Hepatocyte (in vitro differentiated cells): ENCODE measurements around the gene CCDC78.

Experiments used
- EZH2 ChIP-seq: fragments of 200-600 bp; sonication (generic); IDR thresholded peaks from 2 replicates; pipeline ENCODE4 v1.6.1; 2016; ENCODE audit warnings: antibody characterized with exemption, mild to moderate bottlenecking, borderline replicate concordance
- TF ChIP-seq, protein P1 (sequence below): fragments of 200-600 bp; sonication (generic); IDR thresholded peaks from 2 replicates; pipeline ENCODE4 v1.5.1; 2016; ENCODE audit warnings: antibody characterized with exemption, mild to moderate bottlenecking; ENCODE audit not compliant: poor library complexity

DNA sequence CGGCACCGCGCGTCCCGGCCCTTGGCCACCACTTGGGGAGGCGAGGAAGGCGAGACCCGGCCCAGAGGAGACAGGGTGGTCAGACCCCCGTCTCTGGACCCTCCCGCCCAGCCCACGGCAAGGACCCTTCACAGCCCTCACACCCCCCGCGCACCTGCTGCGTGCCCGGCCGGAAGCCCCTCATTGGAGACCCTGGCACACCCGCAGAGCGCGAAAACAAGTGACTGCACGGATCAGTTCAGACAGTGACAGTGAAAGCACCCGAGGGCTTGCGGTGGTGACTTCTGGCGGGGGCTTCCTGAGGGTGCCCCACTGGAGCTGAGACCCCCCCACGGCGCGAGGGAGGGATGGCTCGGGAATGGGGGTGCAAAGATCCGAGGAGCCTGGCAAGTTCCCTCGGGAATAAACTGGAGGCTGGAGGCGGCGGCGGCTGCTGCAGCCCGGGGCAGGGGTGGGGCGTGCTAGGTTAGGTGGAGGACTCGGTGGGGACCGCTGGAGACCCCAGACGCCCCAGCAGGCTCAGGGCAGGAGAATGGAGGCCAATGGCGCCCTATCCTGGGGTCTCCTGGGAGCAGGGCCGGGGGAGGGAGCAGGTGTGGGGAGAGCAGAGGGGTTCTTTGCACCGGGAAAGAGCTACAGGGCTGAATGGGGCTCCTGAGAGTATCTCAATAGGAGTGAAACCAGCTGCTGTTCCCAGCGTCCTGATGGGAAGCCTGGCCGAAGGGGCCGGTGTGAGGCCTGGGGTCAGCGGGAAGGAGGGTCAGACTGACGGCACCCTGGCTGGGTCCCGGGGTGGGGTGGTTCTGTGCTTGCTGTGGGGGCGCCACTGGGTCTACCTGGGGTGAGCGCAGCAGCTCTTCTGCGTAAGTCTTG is 19.8 kb downstream of the CCDC78 start:
- TF ChIP-seq, protein P1, sequence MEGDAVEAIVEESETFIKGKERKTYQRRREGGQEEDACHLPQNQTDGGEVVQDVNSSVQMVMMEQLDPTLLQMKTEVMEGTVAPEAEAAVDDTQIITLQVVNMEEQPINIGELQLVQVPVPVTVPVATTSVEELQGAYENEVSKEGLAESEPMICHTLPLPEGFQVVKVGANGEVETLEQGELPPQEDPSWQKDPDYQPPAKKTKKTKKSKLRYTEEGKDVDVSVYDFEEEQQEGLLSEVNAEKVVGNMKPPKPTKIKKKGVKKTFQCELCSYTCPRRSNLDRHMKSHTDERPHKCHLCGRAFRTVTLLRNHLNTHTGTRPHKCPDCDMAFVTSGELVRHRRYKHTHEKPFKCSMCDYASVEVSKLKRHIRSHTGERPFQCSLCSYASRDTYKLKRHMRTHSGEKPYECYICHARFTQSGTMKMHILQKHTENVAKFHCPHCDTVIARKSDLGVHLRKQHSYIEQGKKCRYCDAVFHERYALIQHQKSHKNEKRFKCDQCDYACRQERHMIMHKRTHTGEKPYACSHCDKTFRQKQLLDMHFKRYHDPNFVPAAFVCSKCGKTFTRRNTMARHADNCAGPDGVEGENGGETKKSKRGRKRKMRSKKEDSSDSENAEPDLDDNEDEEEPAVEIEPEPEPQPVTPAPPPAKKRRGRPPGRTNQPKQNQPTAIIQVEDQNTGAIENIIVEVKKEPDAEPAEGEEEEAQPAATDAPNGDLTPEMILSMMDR = no peak
- peak; percentile 82 for TF ChIP-seq EZH2
